A549 (cell line): ENCODE data around the gene PDXP. TPM values are rescaled to one million over a fixed set of nuclear protein-coding genes. Genes with fewer than 3 reads are reported as not detected.

Experiments used
- ATAC-seq, 2 experiments: fragments of 200-7000 bp in 1 of 2; fragments of >200 bp in 1 of 2; cut with Nextera tagmentation in 1 of 2; cut with Tn5 transposase in 1 of 2; 3 replicates each; pipeline versions ENCODE4 v1.8.0 to v1.9.1; 2018 to 2020; ENCODE audit warnings: mild to moderate bottlenecking in 1 of 2, moderate library complexity in 1 of 2
- CTCF ChIA-PET: fragments of 300-600 bp; sonication (Branson Sonifier 250); formaldehyde crosslinking; extraction: SDS; loops from one replicate; lab custom pipeline; 2021; ENCODE audit warnings: antibody characterized with exemption, inconsistent platforms; lab: Yijun Ruan, JAX
- POLR2A ChIA-PET: fragments of 350-600 bp; formaldehyde crosslinking; extraction: SDS; loops from one replicate; lab custom pipeline; 2021; ENCODE audit warnings: antibody characterized with exemption, inconsistent platforms; lab: Yijun Ruan, JAX
- DNase-seq, 2 experiments: peaks; one replicate each; pipeline versions ENCODE4 v3.0.0 to v3.0.0-alpha.2; 2011 to 2016; ENCODE audit warnings: low read depth in 1 of 2, low spot score in 1 of 2
- FAIRE-seq: peaks from 2 replicates; lab custom pipeline; 2011; peaks lifted over from hg19 to GRCh38; lab: Jason Lieb, UNC
- H3K27ac ChIP-seq, 2 experiments: fragments of >200 bp; sonication (Bioruptor Twin); formaldehyde crosslinking; 3 replicates each; pipeline ENCODE4 v1.5.1; 2016 to 2017
- H3K4me1 ChIP-seq: fragments of >200 bp; sonication (Bioruptor Twin); formaldehyde crosslinking; 3 replicates; pipeline ENCODE4 v1.6.1; 2016
- H3K4me2 ChIP-seq: fragments of >200 bp; sonication (Bioruptor Twin); formaldehyde crosslinking; 3 replicates; pipeline ENCODE4 v1.6.1; 2016
- H3K4me3 ChIP-seq: fragments of >200 bp; sonication (Bioruptor Twin); formaldehyde crosslinking; 3 replicates; pipeline ENCODE4 v1.5.1; 2016
- H3K9me3 ChIP-seq: fragments of >200 bp; sonication (Bioruptor Twin); formaldehyde crosslinking; 3 replicates; pipeline ENCODE4 v1.6.1; 2016
- BCL3 ChIP-seq: fragments of >200 bp; sonication (Bioruptor Twin); formaldehyde crosslinking; IDR thresholded peaks from 3 replicates; pipeline ENCODE4 v1.6.1; 2016
- CBX8 ChIP-seq: fragments of 200-600 bp; sonication (generic); IDR thresholded peaks from 2 replicates; pipeline ENCODE4 v1.6.1; 2016
- CHD4 ChIP-seq: fragments of 200-600 bp; sonication (generic); IDR thresholded peaks from 2 replicates; pipeline ENCODE4 v1.6.1; 2016; ENCODE audit warnings: antibody characterized with exemption, mild to moderate bottlenecking, borderline replicate concordance
- CTCF ChIP-seq: fragments of >200 bp; sonication (Bioruptor Twin); formaldehyde crosslinking; IDR thresholded peaks from 3 replicates; pipeline ENCODE4 v1.5.1; 2016
- E2F6 ChIP-seq: IDR thresholded peaks from 2 replicates; pipeline ENCODE4 v1.6.1; 2012; ENCODE audit warnings: low read depth, borderline replicate concordance
- ELK1 ChIP-seq: fragments of 150-350 bp; IDR thresholded peaks from 2 replicates; pipeline ENCODE4 v1.6.1; 2014; ENCODE audit warnings: low read depth, mild to moderate bottlenecking, low read length
- ESRRA ChIP-seq: fragments of 150-350 bp; IDR thresholded peaks from 2 replicates; pipeline ENCODE4 v1.6.1; 2014; ENCODE audit warnings: mild to moderate bottlenecking, low read length, borderline replicate concordance
- FOSL2 ChIP-seq, 2 experiments: fragments of 450-650 bp in 1 of 2; fragments of >200 bp in 1 of 2; sonication (Bioruptor Twin) in 1 of 2; formaldehyde crosslinking; IDR thresholded peaks; 2 replicates each; pipeline versions ENCODE4 v1.5.0 to v1.6.1; 2016 to 2020; ENCODE audit warnings: mild to moderate bottlenecking in 1 of 2, moderate library complexity in 1 of 2
- HOXA7 ChIP-seq: fragments of 250-450 bp; sonication (Bioruptor Pico); IDR thresholded peaks from 2 replicates; pipeline ENCODE4 v1.5.0; 2020; ENCODE audit warnings: mild to moderate bottlenecking, moderate library complexity
- HOXB5 ChIP-seq: fragments of 250-450 bp; sonication (Bioruptor Pico); IDR thresholded peaks from 2 replicates; pipeline ENCODE4 v1.5.0; 2020; ENCODE audit warnings: mild to moderate bottlenecking, moderate library complexity
- KDM1A ChIP-seq: fragments of 200-600 bp; sonication (generic); IDR thresholded peaks from 2 replicates; pipeline ENCODE4 v1.6.1; 2016; ENCODE audit warnings: low read depth, mild to moderate bottlenecking
- KDM5A ChIP-seq: fragments of 200-600 bp; sonication (generic); IDR thresholded peaks from 2 replicates; pipeline ENCODE4 v1.6.1; 2016; ENCODE audit warnings: antibody characterized with exemption, mild to moderate bottlenecking
- MYC ChIP-seq: IDR thresholded peaks from 2 replicates; pipeline ENCODE4 v1.6.1; 2012; ENCODE audit warnings: mild to moderate bottlenecking, inconsistent platforms, low read length, improper control_type of control experiment, borderline replicate concordance
- NPAS2 ChIP-seq: fragments of 250-450 bp; sonication (Bioruptor Pico); IDR thresholded peaks from 2 replicates; pipeline ENCODE4 v1.8.0; 2022; ENCODE audit warnings: mild to moderate bottlenecking, moderate library complexity, borderline replicate concordance
- NR3C1 ChIP-seq: fragments of >200 bp; sonication (Bioruptor Twin); formaldehyde crosslinking; IDR thresholded peaks from 3 replicates; pipeline ENCODE4 v1.6.1; 2017
- REST ChIP-seq: fragments of 200-600 bp; sonication (generic); IDR thresholded peaks from 2 replicates; pipeline ENCODE4 v1.6.1; 2016; ENCODE audit warnings: antibody characterized with exemption, mild to moderate bottlenecking, moderate library complexity
- RFX5 ChIP-seq: fragments of 450-650 bp; IDR thresholded peaks from 2 replicates; pipeline ENCODE4 v1.7.1; 2014; ENCODE audit warnings: antibody characterized with exemption, mild to moderate bottlenecking, moderate library complexity
- SMC3 ChIP-seq: fragments of >200 bp; sonication (Bioruptor Twin); formaldehyde crosslinking; IDR thresholded peaks from 3 replicates; pipeline ENCODE4 v1.6.1; 2018; ENCODE audit warnings: inconsistent platforms
- TFCP2L1 ChIP-seq: fragments of 250-450 bp; sonication (Bioruptor Pico); IDR thresholded peaks from 2 replicates; pipeline ENCODE4 v1.5.0; 2021; ENCODE audit warnings: mild to moderate bottlenecking
- TP53 ChIP-seq: fragments of 250-450 bp; sonication (Bioruptor Pico); IDR thresholded peaks from 2 replicates; pipeline ENCODE4 v1.5.0; 2021; ENCODE audit warnings: mild to moderate bottlenecking, moderate library complexity
- WGBS: methylation state at CpG from one replicate; pipeline ENCODE4 v1.1.6; 2017; ENCODE audit errors: missing lambda C conversion rate; 5-methylcytosine and 5-hydroxymethylcytosine counted together
- polyA plus RNA-seq, 4 experiments: library from polyadenylated mRNA; depleted of rRNA in 3 of 4; stranded (reverse); fragments of >200 nt; fragmentation: RNase III in 1 of 4; extraction: RNeasy Plus Mini Kit Qiagen cat#74134 plus additional on column Dnase treatment in 1 of 4; gene quantifications; 2 replicates in 3 of 4; 3 replicates in 1 of 4; pipeline ENCODE4 v1.2.3, GENCODE V29; 2011 to 2017

Gene PDXP
- polyA plus RNA-seq, 2 of the 4 experiments (the other 2 are of a cell fraction): 11.5 to 13.1 TPM

GRCh38 chr22:37639070-37639760 is 19.3 kb upstream of the PDXP start, which contains the start of gene SH3BP1:
TSS of gene SH3BP1 (plus strand) at chr22:37639669. CDS start at chr22:37639788, 119 bp downstream.
- no peak for TF ChIP-seq BCL3
- no peak for TF ChIP-seq TFCP2L1 (CRISPR knock-in tag)
- no peak for TF ChIP-seq NPAS2 (CRISPR knock-in tag)
- TF ChIP-seq E2F6: no peak
- TF ChIP-seq SMC3: no peak
- no peak for TF ChIP-seq HOXA7 (CRISPR knock-in tag)
- no peak for TF ChIP-seq FOSL2 (IDR thresholded peaks at IDR 0.05)
- TF ChIP-seq FOSL2 (CRISPR knock-in tag; IDR thresholded peaks at IDR 0.05): no peak
- TF ChIP-seq RFX5: no peak
- TF ChIP-seq CTCF: no peak
- no peak for TF ChIP-seq NR3C1
- TF ChIP-seq CBX8: no peak
- TF ChIP-seq REST: no peak
- no peak for TF ChIP-seq ESRRA
- no peak for TF ChIP-seq TP53 (CRISPR knock-in tag)
- peak within 1 kb of the TSS; percentile 82 for H3K4me2 ChIP-seq
- CTCF ChIA-PET: interaction anchor here (1.2 to 7.1 kb wide), 2 partner anchors 9 to 19 kb away, joined by 5 to 129 read pairs; partner anchors contain the start of gene PDXP
- H3K4me1 ChIP-seq: peaks cover 10% of the 10 kb centered on the region; the same call in 2 of the 3 replicates
- H3K27ac ChIP-seq: peak within 1 kb of the TSS; percentile 62 to 93
- H3K4me3 ChIP-seq: peak within 1 kb of the TSS; percentile 58
- FAIRE-seq (no peak), DNase-seq (no peak), ATAC-seq (peak; percentile 14 to 50; a peak in 3 of 6 replicates)
- POLR2A ChIA-PET: no interaction called here
- WGBS: 15% methylated on average over 4 of the region's 57 CpGs
- no peaks in the 10 kb centered on the region for H3K9me3 ChIP-seq

GRCh38 chr22:37639771-37640590 is 18.5 kb upstream of the PDXP start:
- FAIRE-seq: no peak
- no peak for TF ChIP-seq CHD4
- no peak for TF ChIP-seq MYC
- no peak for TF ChIP-seq ESRRA
- no peak for TF ChIP-seq ELK1
- no peak for TF ChIP-seq FOSL2 (IDR thresholded peaks at IDR 0.05)
- TF ChIP-seq FOSL2 (CRISPR knock-in tag; IDR thresholded peaks at IDR 0.05): no peak
- TF ChIP-seq KDM1A: peak; percentile 63; the same call in 1 of the 2 replicates
- TF ChIP-seq KDM5A: no peak
- no peak for TF ChIP-seq HOXB5 (CRISPR knock-in tag)
- TF ChIP-seq, all 56 proteins: peak for 1
- Histone ChIP-seq H3K4me3 (peak overlapping the region; percentile 58), H3K27ac (peak overlapping the region; percentile 62 to 93), H3K4me1 (peaks cover 10% of the 10 kb centered on the region; the same call in 2 of the 3 replicates), H3K4me2 (peak overlapping the region; percentile 82), H3K9me3 (no peaks in the 10 kb centered on the region)
- ChIA-PET CTCF (interaction anchor here (0.6 to 7.1 kb wide), 6 partner anchors 10 to 152 kb away, joined by 3 to 152 read pairs (median 54); partner anchors contain the start of genes LGALS1 and PDXP), POLR2A (no interaction called here)
- WGBS: 24% methylated on average over 8 of the region's 27 CpGs
- ATAC-seq: no peak
- DNase-seq: no peak
